Lung (tissue), 12 donors: ENCODE measurements around the gene MAP4K3. TPM values are rescaled to one million over a fixed set of nuclear protein-coding genes. Genes with fewer than 3 reads are reported as not detected.

Source experiments
- ATAC-seq: fragments of 200-7000 bp; cut with Tn5 transposase; one replicate; pipeline ENCODE4 v1.9.1; 2020; ENCODE audit warnings: moderate number of reproducible peaks; ENCODE audit not compliant: insufficient read depth, low FRiP score
- DNase-seq, 3 donors: peaks; one replicate each; pipeline ENCODE4 v3.0.0-alpha.2; 2013 to 2017
- H3K27ac ChIP-seq, 2 donors: one replicate each; pipeline ENCODE4 v1.5.1; 2013; ENCODE audit warnings: mild to moderate bottlenecking in 2 of 2, moderate library complexity in 2 of 2, control low read depth in 1 of 2, inconsistent platforms in 1 of 2, low read depth in 1 of 2, low read length in 1 of 2
- H3K27me3 ChIP-seq, 3 donors: one replicate each; pipeline ENCODE4 v1.5.1; 2013; ENCODE audit warnings: low read length in 2 of 3; ENCODE audit not compliant: control insufficient read depth in 3 of 3, insufficient read depth in 3 of 3
- H3K36me3 ChIP-seq, 4 donors: one replicate each; pipeline ENCODE4 v1.5.1; 2013; ENCODE audit warnings: low read length in 4 of 4, mild to moderate bottlenecking in 1 of 4, moderate library complexity in 1 of 4; ENCODE audit not compliant: control insufficient read depth in 4 of 4, insufficient read depth in 4 of 4
- H3K4me1 ChIP-seq, 5 donors: one replicate each; pipeline ENCODE4 v1.5.1; 2013; ENCODE audit warnings: low read length in 5 of 5, mild to moderate bottlenecking in 2 of 5, moderate library complexity in 1 of 5; ENCODE audit not compliant: control insufficient read depth in 5 of 5, insufficient read depth in 5 of 5
- H3K4me3 ChIP-seq: one replicate; pipeline ENCODE4 v1.5.1; 2013; ENCODE audit warnings: mild to moderate bottlenecking, control low read depth, moderate library complexity
- H3K9ac ChIP-seq, 2 donors: one replicate each; pipeline ENCODE4 v1.5.1; 2013; ENCODE audit warnings: low read length in 2 of 2, control low read depth in 1 of 2; ENCODE audit not compliant: insufficient read depth in 1 of 2
- H3K9me3 ChIP-seq, 4 donors: one replicate each; pipeline ENCODE4 v1.5.1; 2013; ENCODE audit warnings: low read length in 3 of 4, mild to moderate bottlenecking in 1 of 4, moderate library complexity in 1 of 4; ENCODE audit not compliant: control insufficient read depth in 4 of 4, insufficient read depth in 3 of 4
- WGBS, 2 donors: extraction: QIAGEN DNeasy Blood & Tissue Kit; methylation state at CpG; one replicate each; pipeline ENCODE4 v1.1.7; 2013; 5-methylcytosine and 5-hydroxymethylcytosine counted together
- polyA plus RNA-seq, 2 donors: library from polyadenylated mRNA; stranded (reverse); fragments of 200-250 nt; gene quantifications; one replicate each; pipeline ENCODE4 v1.2.1, GENCODE V29; 2013
- total RNA-seq, 2 donors: library from RNA; depleted of rRNA in 1 of 2; stranded (reverse); fragments of >200 nt in 1 of 2; gene quantifications; one replicate each; pipeline ENCODE4 v1.2.1, GENCODE V29; 2014 to 2021
- TF ChIP-seq, protein P1 (sequence below): IDR thresholded peaks from 2 replicates; pipeline ENCODE4 v1.5.1; 2012; ENCODE audit warnings: mild to moderate bottlenecking; ENCODE audit errors: control extremely low read depth, extremely low read depth
- donor health status: control.
- donor health status: control.
- donor health status: Bipolar disorder and iron deficiency.
- donor health status: healthy.
- donor health status: DM: yes; HTN: yes; CAD: no.

MAP4K3 gene
- total and polyA plus RNA-seq, 4 donors: 9.9 to 97.9 (median 27.1) TPM

DNA sequence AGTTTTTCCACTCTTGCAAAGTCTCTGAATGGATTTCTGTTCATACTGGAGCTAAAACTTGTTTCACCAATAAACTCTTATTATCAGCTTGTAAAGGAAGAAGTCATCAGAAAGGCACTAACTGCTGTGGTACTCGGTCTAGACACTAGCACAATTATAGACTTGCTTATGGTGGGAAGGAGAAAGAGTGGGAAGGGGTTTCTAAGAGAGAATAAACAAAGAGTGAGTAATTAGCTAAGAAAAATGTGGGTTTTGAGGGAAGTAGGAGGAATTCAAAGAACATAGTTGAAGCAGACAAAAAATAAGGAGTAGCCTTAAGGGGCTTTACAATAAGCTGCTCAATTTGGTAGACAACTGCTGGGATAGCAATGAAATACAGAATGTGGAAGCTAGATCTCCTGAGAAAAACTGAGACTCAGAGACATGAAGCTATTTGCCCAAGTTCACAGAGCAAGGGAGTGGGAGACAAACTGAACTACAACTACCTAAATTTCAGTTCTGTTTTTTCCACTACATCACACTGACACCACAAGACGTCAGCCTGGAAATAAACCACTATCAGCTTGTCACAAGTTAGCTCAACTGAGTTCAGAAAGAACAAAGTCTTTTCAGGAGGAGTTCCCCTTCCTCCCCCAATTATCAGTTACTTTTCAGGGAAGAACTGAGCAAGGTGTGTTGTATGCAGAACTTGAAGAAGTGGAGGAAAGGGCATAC, 59.7 kb downstream of the MAP4K3 start:
- Histone ChIP-seq H3K4me3 (no peak overlapping the region), H3K4me1 (peaks cover 0 to 18% (median 2%) of the 10 kb centered on the region in 5 donors), H3K9me3 (peaks cover 0 to 3% (median 0%) of the 10 kb centered on the region in 4 donors), H3K9ac (no peak overlapping the region), H3K27me3 (no peaks in the 10 kb centered on the region), H3K27ac (peak overlapping the region in 1 of 2 donors; percentile 66), H3K36me3 (peaks cover 1 to 19% (median 6%) of the 10 kb centered on the region in 4 donors)
- DNase-seq: no peak
- 62% methylated on average over 2 of the region's 2 CpGs for WGBS, 2 donors
- ATAC-seq: no peak
- TF ChIP-seq, protein P1, sequence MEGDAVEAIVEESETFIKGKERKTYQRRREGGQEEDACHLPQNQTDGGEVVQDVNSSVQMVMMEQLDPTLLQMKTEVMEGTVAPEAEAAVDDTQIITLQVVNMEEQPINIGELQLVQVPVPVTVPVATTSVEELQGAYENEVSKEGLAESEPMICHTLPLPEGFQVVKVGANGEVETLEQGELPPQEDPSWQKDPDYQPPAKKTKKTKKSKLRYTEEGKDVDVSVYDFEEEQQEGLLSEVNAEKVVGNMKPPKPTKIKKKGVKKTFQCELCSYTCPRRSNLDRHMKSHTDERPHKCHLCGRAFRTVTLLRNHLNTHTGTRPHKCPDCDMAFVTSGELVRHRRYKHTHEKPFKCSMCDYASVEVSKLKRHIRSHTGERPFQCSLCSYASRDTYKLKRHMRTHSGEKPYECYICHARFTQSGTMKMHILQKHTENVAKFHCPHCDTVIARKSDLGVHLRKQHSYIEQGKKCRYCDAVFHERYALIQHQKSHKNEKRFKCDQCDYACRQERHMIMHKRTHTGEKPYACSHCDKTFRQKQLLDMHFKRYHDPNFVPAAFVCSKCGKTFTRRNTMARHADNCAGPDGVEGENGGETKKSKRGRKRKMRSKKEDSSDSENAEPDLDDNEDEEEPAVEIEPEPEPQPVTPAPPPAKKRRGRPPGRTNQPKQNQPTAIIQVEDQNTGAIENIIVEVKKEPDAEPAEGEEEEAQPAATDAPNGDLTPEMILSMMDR: no peak

DNA sequence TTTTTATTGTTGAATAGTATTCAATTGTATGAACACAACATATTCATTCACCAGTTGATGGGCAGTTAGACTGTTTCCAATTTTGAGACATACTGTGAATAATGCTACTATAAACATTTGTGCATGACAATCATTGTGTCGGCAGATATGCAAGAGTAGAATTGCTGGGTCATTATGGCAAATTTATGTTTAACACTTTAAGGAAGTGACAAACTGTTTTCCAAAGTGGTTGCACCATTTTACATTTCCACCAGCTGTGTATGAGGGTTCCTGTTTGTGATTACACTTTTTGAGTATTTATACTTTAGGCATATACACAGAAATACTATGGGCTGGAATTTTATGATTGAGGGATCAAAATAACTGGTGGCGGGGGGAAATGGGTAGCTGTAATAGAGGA, 61.2 kb downstream of the MAP4K3 start:
- no peak overlapping the region for H3K4me3 ChIP-seq
- H3K27me3 ChIP-seq: no peaks in the 10 kb centered on the region
- no peak overlapping the region for H3K9ac ChIP-seq
- 72 to 80% methylated on average over 2 of the region's 2 CpGs for WGBS, 2 donors
- peaks cover 1 to 19% (median 9%) of the 10 kb centered on the region in 4 donors for H3K36me3 ChIP-seq
- no peak overlapping the region for H3K27ac ChIP-seq
- TF ChIP-seq, protein P1: no peak
- H3K9me3 ChIP-seq: peaks cover 0 to 3% (median 1%) of the 10 kb centered on the region in 4 donors
- DNase-seq: no peak
- ATAC-seq: no peak
- H3K4me1 ChIP-seq: peaks cover 0 to 13% (median 0%) of the 10 kb centered on the region in 5 donors

DNA sequence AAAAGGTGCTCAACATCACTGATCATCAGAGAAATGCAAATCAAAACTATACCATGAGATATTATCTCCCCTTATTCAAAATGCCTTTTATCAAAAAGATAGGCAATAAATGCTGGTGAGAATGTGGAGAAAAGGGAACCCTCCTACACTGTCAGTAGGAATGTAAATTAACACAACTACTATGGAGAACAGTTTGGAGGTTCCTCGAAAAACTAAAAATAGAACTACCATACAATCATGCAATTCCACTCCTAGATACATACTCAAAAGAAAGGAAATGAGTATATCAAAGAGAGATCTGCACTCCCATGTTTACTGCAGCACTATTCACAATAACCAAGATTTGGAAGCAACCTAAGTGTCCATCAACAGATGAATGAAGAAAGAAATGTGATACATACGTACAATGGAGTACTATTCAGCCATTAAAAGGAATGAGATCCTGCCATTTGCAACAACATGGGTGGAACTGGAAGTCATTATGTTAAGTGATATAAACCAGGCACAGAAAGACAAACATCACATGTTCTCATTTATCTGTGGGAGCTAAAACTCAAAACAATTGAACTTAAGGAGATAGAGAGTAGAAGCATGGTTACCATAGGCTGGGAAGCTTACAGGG, 63.8 kb downstream of the MAP4K3 start:
- ATAC-seq: no peak
- WGBS, 2 donors: 44 to 50% methylated on average over 2 of the region's 2 CpGs

More for the DNA sequence above, 63.8 kb downstream of the MAP4K3 start:
- TF ChIP-seq, protein P1: no peak
- H3K27ac ChIP-seq: no peak overlapping the region
- DNase-seq: no peak
- H3K4me1 ChIP-seq: peaks cover 0 to 17% (median 0%) of the 10 kb centered on the region in 5 donors
- H3K27me3 ChIP-seq: no peaks in the 10 kb centered on the region
- no peak overlapping the region for H3K9ac ChIP-seq
- no peak overlapping the region for H3K4me3 ChIP-seq
- peaks cover 0 to 3% (median 1%) of the 10 kb centered on the region in 4 donors for H3K9me3 ChIP-seq
- H3K36me3 ChIP-seq: peaks cover 1 to 19% (median 10%) of the 10 kb centered on the region in 4 donors
